GM06990 (cell line): ENCODE results near the gene TRMT44.

Source experiments
- DNase-seq: peaks from one replicate; pipeline ENCODE4 v3.0.0-alpha.2; 2011; ENCODE audit not compliant: insufficient read length; ENCODE audit errors: extremely low read depth
- H3K27me3 ChIP-seq: replicated peaks from 2 replicates; pipeline ENCODE4 v1.6.0; 2011; ENCODE audit warnings: low read length; ENCODE audit not compliant: control insufficient read depth, insufficient read depth
- H3K36me3 ChIP-seq: 2 replicates; pipeline ENCODE4 v1.5.1; 2011; ENCODE audit warnings: low read length; ENCODE audit not compliant: control insufficient read depth, insufficient read depth
- H3K4me3 ChIP-seq: replicated peaks from 2 replicates; pipeline ENCODE4 v1.5.1; 2011; ENCODE audit warnings: low read depth, mild to moderate bottlenecking, control low read depth, low read length
- TF ChIP-seq, protein P1 (sequence below): IDR thresholded peaks from 2 replicates; pipeline ENCODE4 v1.5.1; 2011; ENCODE audit warnings: low read length, control low read depth, mild to moderate bottlenecking, inconsistent platforms; ENCODE audit not compliant: insufficient read depth, poor library complexity, severe bottlenecking

TRMT44 gene

GRCh38 chr4:8475751-8476575 is 35.4 kb downstream of the TRMT44 start:
- H3K4me3 ChIP-seq, result no peak overlapping the region
- no peaks in the 10 kb centered on the region for H3K27me3 ChIP-seq
- TF ChIP-seq, protein P1, sequence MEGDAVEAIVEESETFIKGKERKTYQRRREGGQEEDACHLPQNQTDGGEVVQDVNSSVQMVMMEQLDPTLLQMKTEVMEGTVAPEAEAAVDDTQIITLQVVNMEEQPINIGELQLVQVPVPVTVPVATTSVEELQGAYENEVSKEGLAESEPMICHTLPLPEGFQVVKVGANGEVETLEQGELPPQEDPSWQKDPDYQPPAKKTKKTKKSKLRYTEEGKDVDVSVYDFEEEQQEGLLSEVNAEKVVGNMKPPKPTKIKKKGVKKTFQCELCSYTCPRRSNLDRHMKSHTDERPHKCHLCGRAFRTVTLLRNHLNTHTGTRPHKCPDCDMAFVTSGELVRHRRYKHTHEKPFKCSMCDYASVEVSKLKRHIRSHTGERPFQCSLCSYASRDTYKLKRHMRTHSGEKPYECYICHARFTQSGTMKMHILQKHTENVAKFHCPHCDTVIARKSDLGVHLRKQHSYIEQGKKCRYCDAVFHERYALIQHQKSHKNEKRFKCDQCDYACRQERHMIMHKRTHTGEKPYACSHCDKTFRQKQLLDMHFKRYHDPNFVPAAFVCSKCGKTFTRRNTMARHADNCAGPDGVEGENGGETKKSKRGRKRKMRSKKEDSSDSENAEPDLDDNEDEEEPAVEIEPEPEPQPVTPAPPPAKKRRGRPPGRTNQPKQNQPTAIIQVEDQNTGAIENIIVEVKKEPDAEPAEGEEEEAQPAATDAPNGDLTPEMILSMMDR, result no peak
- peaks cover 11% of the 10 kb centered on the region for H3K36me3 ChIP-seq
- DNase-seq, result no peak

DNA sequence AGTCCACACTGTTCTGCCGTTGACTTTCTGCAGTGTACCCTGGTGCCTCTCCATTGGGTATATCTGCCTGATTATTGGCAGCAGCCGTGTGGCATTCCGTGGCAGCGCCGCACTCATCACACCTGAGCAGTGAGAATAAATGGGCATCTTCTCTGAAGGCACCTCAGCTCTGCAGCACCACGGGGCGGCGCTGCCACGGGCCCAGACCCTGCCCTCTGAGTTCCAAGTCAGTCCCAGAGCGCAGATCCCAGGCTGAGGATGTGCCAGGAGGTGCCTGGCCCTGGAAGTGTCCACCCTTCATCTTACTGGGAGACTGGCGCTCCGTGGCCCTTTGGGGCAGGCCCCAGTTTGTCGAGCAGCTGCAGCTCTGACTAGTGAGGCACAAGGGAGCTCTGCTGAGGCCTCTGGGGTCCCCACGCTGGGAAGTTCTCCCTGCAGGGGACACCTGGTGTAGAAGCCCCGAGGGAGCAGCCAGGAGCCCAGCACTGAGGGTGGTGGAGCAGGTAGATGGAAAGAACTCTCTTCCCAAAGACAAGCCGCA is 36.6 kb downstream of the TRMT44 start:
- DNase-seq, result no peak
- Histone ChIP-seq H3K27me3 (no peaks in the 10 kb centered on the region), H3K4me3 (no peak overlapping the region), H3K36me3 (peaks cover 8% of the 10 kb centered on the region)
- TF ChIP-seq, protein P1, result no peak

- no peak overlapping the region for H3K4me3 ChIP-seq
- no peak for DNase-seq
- H3K36me3 ChIP-seq, result peaks cover 8% of the 10 kb centered on the region
- no peaks in the 10 kb centered on the region for H3K27me3 ChIP-seq
- TF ChIP-seq, protein P1, result no peak
Measured at GRCh38 chr4:8477676-8478075, 37.1 kb downstream of the TRMT44 start.

DNA sequence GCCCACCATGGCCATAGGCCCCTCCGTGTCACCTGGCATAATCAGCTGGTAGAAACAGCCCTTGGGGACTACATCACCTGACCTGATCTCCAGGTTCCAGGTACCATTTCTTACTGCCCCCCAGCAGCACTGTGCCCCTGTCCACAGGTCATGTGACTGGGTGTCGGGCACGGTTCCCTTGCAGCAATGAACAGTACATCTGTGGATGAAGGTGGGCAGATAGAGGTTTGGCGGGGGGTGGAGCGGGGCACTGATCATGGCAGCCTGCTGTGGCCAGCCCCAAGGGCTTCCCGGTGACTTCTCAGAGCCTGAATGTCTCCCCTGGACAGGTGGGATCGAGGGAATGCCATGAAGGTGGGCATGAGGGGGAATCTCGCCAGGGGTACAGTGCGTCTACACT is 37.8 kb downstream of the TRMT44 start:
- no peak overlapping the region for H3K4me3 ChIP-seq
- H3K27me3 ChIP-seq, result no peaks in the 10 kb centered on the region
- TF ChIP-seq, protein P1, result no peak
- DNase-seq, result no peak
- peaks cover 8% of the 10 kb centered on the region for H3K36me3 ChIP-seq

DNA sequence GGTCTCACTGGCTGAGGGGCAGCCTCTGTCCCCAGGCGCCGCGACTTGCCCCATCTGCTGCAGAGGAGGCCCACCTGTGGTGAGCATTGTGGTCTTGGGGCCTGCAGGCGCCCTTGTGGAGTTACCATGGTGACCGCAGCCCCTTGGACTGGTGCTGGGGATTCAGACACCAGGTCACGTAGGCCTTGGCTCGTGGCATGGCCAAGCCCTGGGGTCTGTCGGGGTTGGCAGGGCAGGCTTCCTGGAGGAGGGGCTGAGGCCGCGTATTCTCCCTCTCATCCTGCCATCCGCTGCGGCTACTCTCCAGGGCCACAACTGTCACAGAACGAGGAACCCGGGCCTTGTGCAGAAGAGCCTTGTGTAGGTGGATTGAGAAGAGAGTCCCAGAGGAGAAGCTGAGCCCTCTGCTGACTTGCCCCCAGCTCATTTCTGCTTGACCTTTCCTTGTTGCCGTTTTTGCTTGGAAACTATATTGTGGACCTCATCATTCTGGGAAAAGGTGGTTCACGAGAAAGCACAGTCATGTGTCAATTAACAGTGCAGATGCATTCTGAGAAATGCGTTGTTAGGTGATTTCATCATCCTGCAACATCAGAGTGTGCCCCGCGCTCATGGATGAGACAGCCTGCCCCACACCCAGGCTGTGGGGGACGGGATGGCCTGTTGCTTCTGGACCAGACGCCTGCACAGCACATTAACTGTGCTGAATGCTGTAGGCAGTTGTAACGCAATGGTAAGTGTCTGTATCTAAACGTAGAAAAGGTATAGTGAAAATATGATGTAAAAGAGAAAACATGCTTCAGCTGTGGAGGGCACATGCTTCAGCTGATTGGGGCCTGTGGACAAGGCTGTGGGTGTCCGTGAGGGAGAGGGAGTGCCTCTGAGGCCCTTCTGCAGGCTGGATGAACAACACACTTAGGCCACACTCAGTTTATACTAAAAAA is 38.5 kb downstream of the TRMT44 start:
- H3K4me3 ChIP-seq, result no peak overlapping the region
- TF ChIP-seq, protein P1, result no peak
- no peaks in the 10 kb centered on the region for H3K27me3 ChIP-seq
- peaks cover 8% of the 10 kb centered on the region for H3K36me3 ChIP-seq
- no peak for DNase-seq
